ENCODE results near the gene ELAC2.
A peak's percentile ranks its signal among the peaks of the same experiment; 100 is the strongest.

Gene ELAC2

DNA sequence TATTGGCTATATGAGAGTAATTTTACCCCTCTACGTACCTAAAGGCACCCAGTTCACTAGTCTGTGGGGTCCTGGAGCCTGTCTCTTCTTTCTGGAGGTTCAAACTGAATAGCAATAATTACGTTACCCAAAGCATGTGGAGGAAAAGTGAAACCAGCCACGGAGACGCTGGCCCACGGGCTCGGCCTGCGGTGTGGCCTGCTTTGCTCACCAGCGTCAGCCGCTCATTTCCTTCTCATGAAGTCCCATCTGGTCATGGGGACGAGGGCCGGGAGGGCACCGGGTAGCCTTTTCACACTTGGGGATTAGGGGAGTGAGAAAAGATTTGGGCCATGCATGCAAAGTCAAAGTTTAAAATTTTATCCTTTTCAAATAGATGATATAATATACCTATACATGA is 26.9 kb downstream of the ELAC2 start:
- peak overlapping the region; percentile 50; the same call in 1 of the 2 replicates for H3K27ac ChIP-seq
- TF ChIP-seq CTCF (IDR thresholded peaks at IDR 0.05) (no peak), ZFX (IDR thresholded peaks at IDR 0.05; ENCODE audit: borderline replicate concordance) (no peak)

GRCh38 chr17:12990041-12990808 is 27.6 kb downstream of the ELAC2 start:
- TF ChIP-seq CTCF (IDR thresholded peaks at IDR 0.05) (no peak), ZFX (IDR thresholded peaks at IDR 0.05; ENCODE audit: borderline replicate concordance) (no peak)
- peak overlapping the region; percentile 50 for H3K27ac ChIP-seq

DNA sequence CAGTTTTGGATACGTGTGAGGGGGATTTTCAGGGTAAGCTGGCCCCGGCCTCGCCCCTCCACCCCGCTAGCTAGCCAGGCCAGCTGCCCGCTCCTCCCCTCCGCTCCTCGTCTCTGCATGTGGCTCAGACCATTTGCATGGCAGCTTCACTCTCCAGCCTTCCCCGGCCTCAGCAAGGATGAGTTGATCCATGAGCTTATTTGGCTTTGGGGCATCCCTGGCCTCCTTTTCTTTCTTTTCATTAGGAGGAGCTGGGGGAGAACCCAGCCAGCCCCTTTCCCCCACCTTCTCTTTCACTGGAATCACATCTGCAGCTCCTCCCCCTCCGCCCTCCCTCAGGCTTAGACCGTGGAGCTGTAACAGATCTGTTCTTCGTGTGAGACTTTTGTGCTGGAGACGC is 30.7 kb downstream of the ELAC2 start:
- no peak for TF ChIP-seq ZFX (IDR thresholded peaks at IDR 0.05; ENCODE audit: borderline replicate concordance)
- no peak for TF ChIP-seq CTCF (IDR thresholded peaks at IDR 0.05)

GRCh38 chr17:12985431-12986293 is 32.2 kb downstream of the ELAC2 start:
- TF ChIP-seq ZFX (IDR thresholded peaks at IDR 0.05; ENCODE audit: borderline replicate concordance) (no peak), CTCF (IDR thresholded peaks at IDR 0.05) (no peak)

More for the DNA sequence above, 30.7 kb downstream of the ELAC2 start:
- no peak overlapping the region for H3K27ac ChIP-seq

DNA sequence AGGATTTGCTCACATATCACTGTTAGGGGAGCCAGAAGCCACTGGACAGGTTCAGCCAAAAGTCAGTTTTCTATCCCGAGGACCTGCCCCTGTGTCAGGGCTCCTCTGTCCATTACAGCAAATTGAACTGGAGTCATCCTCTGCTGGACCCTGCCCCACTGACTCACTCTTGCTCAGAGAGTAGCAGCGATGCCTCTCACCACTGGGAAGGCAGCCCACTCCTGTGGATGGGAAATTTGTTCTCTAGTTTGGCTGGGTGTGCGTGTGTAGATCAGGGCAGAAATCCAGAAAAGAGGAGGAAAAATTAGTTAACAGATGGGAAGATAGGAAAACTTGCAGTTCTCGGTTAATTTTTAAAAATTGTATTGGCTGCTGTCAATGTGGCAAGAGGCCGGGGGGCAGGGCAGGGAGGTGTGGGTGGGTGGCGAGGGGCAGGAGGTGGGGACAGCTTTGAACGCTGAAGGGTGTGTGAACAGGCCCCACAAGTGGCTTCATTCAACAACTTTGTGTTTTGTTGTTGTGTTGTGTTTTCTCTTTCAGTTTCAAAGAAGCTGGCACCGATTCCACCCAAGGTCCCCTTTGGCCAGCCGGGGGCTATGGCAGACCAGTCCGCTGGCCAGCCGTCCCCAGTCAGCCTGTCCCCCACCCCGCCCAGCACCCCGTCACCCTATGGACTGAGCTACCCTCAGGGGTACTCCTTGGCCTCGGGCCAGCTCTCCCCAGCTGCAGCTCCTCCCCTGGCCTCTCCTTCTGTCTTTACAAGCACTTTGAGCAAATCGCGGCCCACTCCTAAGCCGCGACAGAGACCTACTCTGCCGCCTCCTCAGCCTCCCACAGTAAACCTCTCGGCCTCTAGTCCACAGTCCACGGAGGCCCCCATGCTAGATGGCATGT is 33.6 kb downstream of the ELAC2 start:
- TF ChIP-seq CTCF (IDR thresholded peaks at IDR 0.05) (no peak), ZFX (IDR thresholded peaks at IDR 0.05; ENCODE audit: borderline replicate concordance) (no peak)
- H3K27ac ChIP-seq, result no peak overlapping the region

More at GRCh38 chr17:12985431-12986293, 32.2 kb downstream of the ELAC2 start:
- no peak overlapping the region for H3K27ac ChIP-seq

- H3K27ac ChIP-seq, result no peak overlapping the region
- TF ChIP-seq CTCF (IDR thresholded peaks at IDR 0.05) (no peak), ZFX (IDR thresholded peaks at IDR 0.05; ENCODE audit: borderline replicate concordance) (no peak)
Observed at GRCh38 chr17:12982224-12982623, 35.6 kb downstream of the ELAC2 start.

Data from 22Rv1 (cell line).